ENCODE data around the gene CERS6.

Gene CERS6

GRCh38 chr2:168536925-168537466 lies 80.9 kb downstream of the CERS6 start:
- DNase-seq: no peak

GRCh38 chr2:168538133-168538532 lies 82.1 kb downstream of the CERS6 start:
- no peak for DNase-seq

- DNase-seq: no peak
Measured at GRCh38 chr2:168538534-168538933, 82.5 kb downstream of the CERS6 start.

GRCh38 chr2:168539945-168540344 lies 83.9 kb downstream of the CERS6 start:
- DNase-seq: no peak

GRCh38 chr2:168541858-168542257 lies 85.8 kb downstream of the CERS6 start:
- no peak for DNase-seq

GRCh38 chr2:168543037-168543436 lies 87.0 kb downstream of the CERS6 start:
- DNase-seq: no peak

GRCh38 chr2:168543935-168544334 lies 87.9 kb downstream of the CERS6 start:
- no peak for DNase-seq

- DNase-seq: peak; percentile 10
Measured at GRCh38 chr2:168545439-168546082, 89.5 kb downstream of the CERS6 start.

- DNase-seq: peak; percentile 15
Measured at GRCh38 chr2:168550670-168551069, 94.6 kb downstream of the CERS6 start.

- DNase-seq: peak; percentile 76
Measured at GRCh38 chr2:168552450-168552856, 96.4 kb downstream of the CERS6 start.

GRCh38 chr2:168555283-168555682 lies 99.2 kb downstream of the CERS6 start:
- DNase-seq: no peak

GRCh38 chr2:168559187-168559586 lies 103.1 kb downstream of the CERS6 start:
- no peak for DNase-seq

GRCh38 chr2:168560817-168561499 lies 104.9 kb downstream of the CERS6 start:
- no peak for DNase-seq

- DNase-seq: no peak
Measured at GRCh38 chr2:168561991-168562390, 105.9 kb downstream of the CERS6 start.

GRCh38 chr2:168562971-168563370 lies 106.9 kb downstream of the CERS6 start:
- DNase-seq: no peak

- no peak for DNase-seq
Measured at GRCh38 chr2:168564641-168565040, 108.6 kb downstream of the CERS6 start.

- DNase-seq: no peak
Measured at GRCh38 chr2:168565112-168565511, 109.0 kb downstream of the CERS6 start.

GRCh38 chr2:168565512-168565911 lies 109.4 kb downstream of the CERS6 start:
- no peak for DNase-seq

GRCh38 chr2:168566974-168567665 lies 111.0 kb downstream of the CERS6 start:
- no peak for DNase-seq

- no peak for DNase-seq
Measured at GRCh38 chr2:168567836-168568235, 111.8 kb downstream of the CERS6 start.

GRCh38 chr2:168568476-168569267 lies 112.6 kb downstream of the CERS6 start:
- no peak for DNase-seq

GRCh38 chr2:168571061-168571460 lies 115.0 kb downstream of the CERS6 start:
- no peak for DNase-seq

Measured in NCI-H748 treated with DMSO at 0.1 percent for 48 hours (cell line).